HL-60 (cell line): ENCODE results near the gene LUZP1.

Experiments
- CTCF ChIP-seq: IDR thresholded peaks from one replicate; pipeline ENCODE4 v1.5.1; 2011; ENCODE audit warnings: low read length, control low read depth, inconsistent platforms; ENCODE audit not compliant: insufficient read depth
- GABPA ChIP-seq: IDR thresholded peaks from 2 replicates; pipeline ENCODE4 v1.6.1; 2012; ENCODE audit warnings: low read depth

- TF ChIP-seq GABPA (no peak), CTCF (no peak)
These were observed 50.2 kb downstream of the LUZP1 start for GRCh38 chr1:23118407-23118806.
